ENCODE results near the gene MON1A.
"Not testable (repeated sequence)": the region's sequence is repeated elsewhere in the genome, so short reads cannot be mapped to it uniquely, and the experiment has no call there.

The MON1A gene

GRCh38 chr3:49917806-49918590, 11.6 kb downstream of the MON1A start:
- DNase-seq = not testable (repeated sequence)

DNA sequence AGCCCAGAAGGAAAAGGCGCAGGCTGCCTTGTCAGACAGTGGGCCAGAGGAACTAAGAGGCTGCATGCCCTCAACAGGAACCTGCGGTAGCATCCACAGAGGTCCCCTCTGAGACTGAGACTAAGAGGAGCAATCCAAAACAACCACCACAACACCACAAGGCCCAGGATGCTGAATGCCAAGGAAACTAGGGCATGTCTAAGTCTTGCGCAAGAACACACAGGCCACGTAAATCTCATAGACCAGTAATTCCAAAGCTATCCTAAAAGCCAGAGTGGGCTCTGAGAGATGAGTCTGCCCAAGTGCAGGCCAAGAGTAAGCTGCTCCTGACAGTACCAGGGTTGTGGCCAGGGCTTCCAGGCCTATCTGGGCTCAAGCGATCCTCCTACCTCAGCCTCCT, 12.9 kb downstream of the MON1A start:
- no peak for DNase-seq

GRCh38 chr3:49914906-49915305, 14.7 kb downstream of the MON1A start:
- DNase-seq = no peak

- DNase-seq = no peak
Observed at GRCh38 chr3:49912881-49913281, 16.7 kb downstream of the MON1A start.

DNA sequence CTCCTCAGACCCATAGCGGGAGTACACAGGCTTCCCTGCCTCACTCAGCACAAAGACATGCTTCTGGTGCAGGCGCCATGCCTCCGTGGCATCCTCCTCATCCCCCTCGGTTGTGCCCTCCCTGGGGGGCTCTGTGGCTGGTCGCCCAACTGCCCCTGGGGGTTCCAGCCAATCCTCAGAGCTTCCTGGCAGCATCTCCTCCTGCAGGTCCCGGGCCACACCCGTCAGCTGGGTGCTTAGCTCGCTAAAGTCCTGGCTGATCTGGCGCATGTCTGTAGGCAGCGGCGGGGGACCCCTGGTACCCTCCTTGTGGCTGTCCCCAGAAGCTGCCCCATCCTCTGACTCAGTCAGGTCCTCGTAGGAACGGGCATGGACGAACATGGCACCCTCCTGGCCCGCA, 18.0 kb downstream of the MON1A start:
- no peak for DNase-seq

DNA sequence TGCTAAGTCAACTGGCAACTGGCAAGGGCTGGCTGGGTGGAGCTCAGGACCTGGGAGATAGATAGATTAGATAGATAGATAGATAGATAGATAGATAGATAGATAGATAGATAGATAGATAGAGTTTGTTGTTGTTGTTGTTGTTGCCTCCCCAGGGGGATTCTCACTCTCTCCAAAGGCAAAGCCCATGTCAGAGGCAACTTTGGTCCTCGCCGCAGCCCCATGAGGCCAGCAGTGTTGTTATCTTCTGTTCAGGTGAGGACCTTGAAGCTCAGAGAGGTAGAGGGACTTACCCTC, 18.5 kb downstream of the MON1A start:
- no peak for DNase-seq

DNA sequence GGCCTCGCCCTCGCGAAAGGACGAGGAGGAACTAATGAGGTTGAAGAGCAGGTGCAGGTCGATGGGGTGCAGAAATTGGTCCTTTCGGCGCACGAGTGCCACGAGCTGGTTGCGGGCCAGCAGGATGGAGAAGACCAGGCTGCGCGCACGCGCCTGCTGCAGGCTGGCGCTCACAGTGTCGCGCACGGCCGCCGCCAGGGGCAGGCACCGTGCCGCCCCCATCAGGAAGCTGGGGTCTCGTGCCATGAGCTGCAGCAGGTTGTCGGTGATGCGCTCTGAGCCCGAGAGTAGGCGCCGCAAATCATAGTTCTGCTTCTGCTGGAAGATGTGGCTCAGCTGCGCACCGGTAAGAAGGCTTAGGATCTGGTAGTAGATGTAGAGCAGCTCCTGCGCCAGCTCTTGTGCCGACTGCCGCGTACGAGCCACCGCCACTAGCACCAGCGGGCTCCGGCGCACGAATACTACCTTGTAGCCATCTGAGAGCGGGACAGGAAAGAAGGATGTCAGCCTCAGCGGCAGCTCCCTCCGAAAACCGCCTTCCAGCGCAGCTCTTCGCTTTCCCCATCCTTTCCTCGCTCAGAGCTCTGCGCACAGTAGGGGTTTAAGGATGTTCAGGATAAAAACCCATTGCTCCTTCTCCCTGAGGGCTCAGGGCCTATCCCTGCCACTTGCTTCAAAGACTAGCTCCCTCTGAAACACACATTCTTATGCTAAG, 19.0 kb downstream of the MON1A start:
- DNase-seq = no peak

DNA sequence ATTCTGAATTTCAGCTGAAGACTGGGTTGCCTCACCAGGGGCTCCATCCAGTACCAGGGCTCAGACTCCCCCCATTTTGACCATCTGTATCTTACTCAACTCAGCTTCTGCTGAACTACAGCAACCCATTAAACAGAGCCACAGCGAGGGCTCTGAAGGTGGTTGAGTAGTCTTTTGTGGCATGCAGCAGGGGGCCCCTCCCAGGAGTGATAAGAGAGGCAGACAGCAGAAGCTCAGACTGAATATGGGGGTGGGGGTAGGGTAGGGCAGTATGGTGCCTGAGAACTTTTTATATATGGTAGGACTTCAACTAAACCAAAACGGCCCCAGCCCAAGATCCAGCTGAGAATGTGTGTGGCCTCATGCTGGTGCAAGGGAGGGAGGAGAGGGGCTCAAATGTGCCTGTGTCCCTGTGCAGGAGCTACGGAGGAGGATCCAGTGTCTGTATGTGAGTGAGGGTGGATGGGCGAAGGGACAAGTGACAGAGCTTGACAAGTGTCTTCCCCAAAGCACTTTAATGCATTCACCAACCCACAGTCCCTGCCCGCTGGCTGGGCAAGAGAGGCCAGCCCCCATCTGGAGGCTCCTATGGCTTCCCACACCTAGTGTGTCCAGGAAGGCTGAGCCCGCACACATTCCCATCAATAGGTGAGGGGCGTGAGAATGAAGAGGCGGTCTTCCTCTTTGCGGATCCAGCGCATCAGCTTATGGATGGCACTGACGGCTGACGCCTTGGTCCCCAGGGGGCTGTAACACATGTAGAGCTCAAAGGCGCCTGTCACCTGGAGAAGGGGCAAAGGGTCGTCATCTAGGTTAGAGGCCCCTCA, 21.0 kb downstream of the MON1A start:
- DNase-seq = no peak

- peak; percentile 81 for DNase-seq
Observed at GRCh38 chr3:49906073-49906743, 23.4 kb downstream of the MON1A start.

DNA sequence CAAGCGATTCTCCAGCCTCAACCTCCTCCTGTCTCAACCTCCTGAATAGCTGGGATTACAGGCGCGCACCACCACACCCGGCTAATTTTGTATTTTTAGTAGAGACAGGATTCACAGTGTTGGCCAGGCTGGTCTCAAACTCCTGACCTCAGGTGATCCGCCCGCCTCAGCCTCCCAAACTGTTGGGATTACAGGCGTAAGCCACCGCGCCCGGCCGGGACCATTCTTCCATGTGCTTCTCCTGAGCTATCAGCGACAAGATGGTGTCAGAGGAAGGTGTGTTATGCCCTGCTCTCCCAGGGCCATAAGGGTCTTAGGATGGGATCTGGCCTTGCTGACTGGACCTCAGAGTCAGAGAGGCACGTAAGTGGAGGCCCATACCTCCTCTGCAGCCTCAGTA, 25.2 kb downstream of the MON1A start:
- DNase-seq = not testable (repeated sequence)

DNA sequence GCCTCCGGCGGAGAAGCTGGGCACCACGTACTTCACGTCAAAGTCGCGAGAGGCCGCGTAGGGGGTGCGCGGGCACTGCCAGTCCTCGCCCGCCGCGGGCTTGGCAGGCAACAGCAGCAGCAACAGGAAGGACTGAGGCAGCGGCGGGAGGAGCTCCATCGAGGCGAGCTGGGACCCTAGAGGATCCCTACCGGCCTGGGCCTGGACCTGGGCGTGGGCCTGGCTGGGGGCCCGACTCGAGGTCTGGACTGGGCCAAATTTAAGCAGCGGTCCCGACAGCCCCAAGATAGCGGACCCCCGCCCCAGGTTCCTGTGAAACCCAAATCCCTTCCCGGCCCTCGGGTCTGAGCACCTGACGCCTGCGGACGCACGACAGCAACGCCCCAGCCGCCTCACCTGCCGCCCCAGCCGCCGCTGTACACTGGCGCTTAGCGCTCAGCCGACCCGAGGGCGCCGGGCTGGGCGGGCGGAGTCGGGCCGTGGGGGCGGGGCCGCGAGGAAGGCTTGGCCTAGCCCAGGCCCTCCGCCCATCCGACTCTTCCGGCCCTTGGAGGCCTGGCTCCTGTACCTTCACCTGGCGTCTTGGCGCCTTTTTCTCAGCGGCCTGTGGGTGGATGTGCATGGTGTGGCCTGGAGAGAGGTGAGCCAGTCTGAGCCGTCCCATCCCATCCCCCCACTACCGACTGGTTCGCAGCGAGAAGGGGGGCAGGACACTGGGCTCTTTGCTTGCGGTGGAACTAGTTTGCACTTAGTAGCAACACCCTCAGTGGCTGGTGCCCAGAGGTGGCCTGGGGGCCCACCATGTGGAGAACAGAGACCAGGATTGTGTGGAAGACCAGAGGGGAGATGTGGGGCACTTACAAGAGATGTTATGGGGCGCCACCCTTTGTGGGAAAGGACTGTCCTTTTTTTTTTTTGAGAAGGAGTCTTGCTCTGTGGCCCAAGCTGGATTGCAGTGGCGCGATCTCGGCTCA, 25.9 kb downstream of the MON1A start, which contains the start of gene MST1R:
Gene MST1R (minus strand): TSS at position 423 of the 974 bp plus-strand sequence. CDS start 264 bp downstream, at position 159.
- DNase-seq = peak; percentile 94

DNA sequence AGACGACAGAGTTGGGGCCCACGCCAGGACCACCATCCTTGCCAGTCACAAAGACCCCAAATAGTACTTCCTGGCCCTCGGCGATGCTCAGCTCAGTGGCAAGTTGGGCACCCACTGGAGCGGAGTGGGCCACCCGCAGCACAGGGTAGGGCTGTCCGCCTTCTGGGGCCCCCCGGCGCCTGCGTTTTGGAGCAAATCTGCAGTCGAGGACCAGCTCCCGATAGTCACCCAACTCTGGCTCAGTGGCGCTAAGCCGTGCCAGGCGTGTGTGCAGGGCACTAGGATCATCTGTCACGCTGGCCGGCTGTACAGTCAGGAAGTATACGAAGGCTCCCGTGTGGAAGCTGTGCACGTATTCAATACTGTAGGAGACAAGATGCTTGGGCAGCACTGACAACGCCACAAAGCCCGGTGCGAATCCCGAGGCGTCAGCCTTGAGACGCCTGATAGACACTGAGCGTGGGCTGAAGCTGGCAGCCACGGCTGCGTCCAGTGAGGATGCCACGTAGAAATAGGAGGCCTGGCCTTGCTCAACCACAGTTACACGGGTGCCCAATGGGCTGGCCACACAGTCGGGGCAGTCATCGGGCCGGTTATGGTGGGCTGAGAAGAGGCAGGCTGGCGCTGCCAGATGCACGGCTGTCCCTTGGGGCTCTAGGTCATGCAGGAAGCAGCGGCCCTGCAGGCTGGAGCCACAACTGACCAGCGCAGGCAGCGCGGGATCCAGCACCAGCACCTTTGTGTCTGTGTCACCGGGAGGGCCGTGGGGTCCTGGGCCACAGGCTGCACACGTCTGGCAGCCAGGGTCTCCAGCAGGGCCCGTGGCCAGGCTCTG, 26.9 kb downstream of the MON1A start:
- no peak for DNase-seq

DNA sequence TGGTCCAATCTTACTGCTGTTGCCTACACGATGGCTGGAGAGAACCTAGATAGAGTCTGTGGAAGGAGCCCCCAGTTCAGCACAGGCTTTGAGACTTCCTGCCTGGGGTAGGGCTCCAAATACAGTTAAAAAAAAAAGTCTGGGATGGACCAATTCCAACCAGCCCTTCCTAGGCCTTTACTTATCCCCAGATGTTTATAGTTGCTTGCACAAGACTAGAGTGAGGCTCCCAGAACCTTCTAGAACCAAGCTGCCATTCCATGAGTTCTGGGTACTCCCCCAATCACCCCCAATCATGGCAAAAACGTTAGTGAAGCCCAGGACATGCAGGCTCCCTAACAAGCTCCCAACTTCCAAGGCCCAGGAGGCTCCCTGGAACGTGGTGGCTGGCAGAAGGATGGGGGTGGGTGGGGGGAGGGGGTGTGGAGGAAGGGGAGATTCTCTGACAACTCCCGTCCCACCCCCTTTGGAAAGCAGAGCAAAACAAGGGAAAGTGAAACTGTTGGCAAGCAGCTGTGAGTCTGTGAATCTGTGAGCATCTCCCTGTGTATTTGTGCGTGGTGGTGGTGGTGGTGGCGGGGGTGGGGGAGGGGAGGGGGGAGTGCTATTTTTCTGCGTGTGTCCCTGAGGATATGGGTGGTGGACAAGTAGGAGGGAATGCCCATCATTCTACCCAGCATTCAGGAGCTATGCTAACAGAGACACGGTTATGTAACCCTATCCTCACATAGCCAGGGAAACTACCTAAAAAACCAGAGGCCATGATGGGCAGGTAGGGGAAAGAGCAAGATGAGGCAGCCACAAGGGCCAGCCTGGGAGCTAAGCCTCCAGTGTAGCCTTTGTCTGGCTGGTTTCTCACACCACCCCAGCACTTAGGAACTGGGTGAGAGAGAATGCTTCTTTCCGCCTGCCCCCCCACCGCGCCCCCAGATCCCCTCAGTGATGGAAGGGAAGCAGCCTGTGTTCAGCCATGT, 28.0 kb downstream of the MON1A start:
- no peak for DNase-seq

DNA sequence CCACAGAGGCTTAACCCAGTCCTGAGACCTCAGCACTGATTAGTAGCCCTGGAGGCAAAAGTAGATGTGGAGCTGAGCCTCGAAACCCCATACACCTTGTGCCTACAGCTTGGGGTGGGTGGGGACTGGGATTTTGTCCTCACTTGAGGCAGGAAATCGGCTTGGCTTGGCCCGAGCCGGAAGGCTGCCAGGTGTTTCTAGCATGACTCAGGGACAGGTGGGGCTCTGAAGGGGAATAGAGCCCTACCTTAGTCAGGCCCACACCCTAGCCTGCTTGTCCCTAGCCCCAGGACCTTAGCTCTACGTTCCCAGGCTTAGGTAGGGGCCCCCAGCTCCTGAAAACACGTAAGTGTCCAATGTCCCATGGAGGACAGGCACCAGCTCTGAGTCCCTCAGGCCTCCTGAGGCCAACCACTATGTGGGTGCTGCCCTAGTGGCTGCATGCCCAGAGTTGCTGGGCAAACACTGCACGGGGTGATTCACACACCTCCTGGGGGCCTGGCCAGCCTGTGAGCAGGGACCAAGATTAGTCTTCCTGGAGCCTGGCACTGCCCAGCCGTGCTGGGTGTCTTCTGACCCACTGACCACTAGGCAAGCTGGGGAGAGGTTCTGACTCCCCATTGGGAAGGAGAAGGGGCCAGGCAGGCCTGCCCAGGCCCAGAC, 29.0 kb downstream of the MON1A start:
- no peak for DNase-seq

- no peak for DNase-seq
Observed at GRCh38 chr3:49899815-49900214, 29.8 kb downstream of the MON1A start.

GRCh38 chr3:49898991-49899390, 30.6 kb downstream of the MON1A start:
- no peak for DNase-seq

GRCh38 chr3:49896345-49896744, 33.3 kb downstream of the MON1A start:
- DNase-seq = no peak

GRCh38 chr3:49895791-49896190, 33.8 kb downstream of the MON1A start:
- no peak for DNase-seq

GRCh38 chr3:49889296-49889695, 40.3 kb downstream of the MON1A start:
- DNase-seq = no peak

Data from activated effector memory CD4-positive, alpha-beta T cell treated with anti-CD3 and anti-CD28 coated beads, Interleukin-2, amount 50 U/mL, for 16 hours (primary cell).